ENCODE measurements around the gene PTPA. TPM values are rescaled to one million over a fixed set of nuclear protein-coding genes. Genes with fewer than 3 reads are reported as not detected.

Gene PTPA
- total RNA-seq, 1 donor from 2014 or later = 166 TPM

GRCh38 chr9:129178568-129179382 is 67.6 kb downstream of the PTPA start:
- Mint-ChIP-seq H3K4me3 (ENCODE audit: unreplicated experiment) (peak overlapping the region; percentile 70), H3K9me3 (ENCODE audit: unreplicated experiment) (peaks cover 20% of the 10 kb centered on the region), H3K36me3 (ENCODE audit: unreplicated experiment) (no peaks in the 10 kb centered on the region), H3K27me3 (ENCODE audit: unreplicated experiment) (peaks cover 18% of the 10 kb centered on the region), H3K4me1 (ENCODE audit: low read depth, unreplicated experiment) (peaks cover 13% of the 10 kb centered on the region), H3K27ac (ENCODE audit: unreplicated experiment) (no peak overlapping the region)
- TF ChIP-seq, protein P1, sequence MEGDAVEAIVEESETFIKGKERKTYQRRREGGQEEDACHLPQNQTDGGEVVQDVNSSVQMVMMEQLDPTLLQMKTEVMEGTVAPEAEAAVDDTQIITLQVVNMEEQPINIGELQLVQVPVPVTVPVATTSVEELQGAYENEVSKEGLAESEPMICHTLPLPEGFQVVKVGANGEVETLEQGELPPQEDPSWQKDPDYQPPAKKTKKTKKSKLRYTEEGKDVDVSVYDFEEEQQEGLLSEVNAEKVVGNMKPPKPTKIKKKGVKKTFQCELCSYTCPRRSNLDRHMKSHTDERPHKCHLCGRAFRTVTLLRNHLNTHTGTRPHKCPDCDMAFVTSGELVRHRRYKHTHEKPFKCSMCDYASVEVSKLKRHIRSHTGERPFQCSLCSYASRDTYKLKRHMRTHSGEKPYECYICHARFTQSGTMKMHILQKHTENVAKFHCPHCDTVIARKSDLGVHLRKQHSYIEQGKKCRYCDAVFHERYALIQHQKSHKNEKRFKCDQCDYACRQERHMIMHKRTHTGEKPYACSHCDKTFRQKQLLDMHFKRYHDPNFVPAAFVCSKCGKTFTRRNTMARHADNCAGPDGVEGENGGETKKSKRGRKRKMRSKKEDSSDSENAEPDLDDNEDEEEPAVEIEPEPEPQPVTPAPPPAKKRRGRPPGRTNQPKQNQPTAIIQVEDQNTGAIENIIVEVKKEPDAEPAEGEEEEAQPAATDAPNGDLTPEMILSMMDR (IDR thresholded peaks at IDR 0.05; ENCODE audit: partially characterized antibody, unreplicated experiment) = no peak
- DNase-seq = no peak

DNA sequence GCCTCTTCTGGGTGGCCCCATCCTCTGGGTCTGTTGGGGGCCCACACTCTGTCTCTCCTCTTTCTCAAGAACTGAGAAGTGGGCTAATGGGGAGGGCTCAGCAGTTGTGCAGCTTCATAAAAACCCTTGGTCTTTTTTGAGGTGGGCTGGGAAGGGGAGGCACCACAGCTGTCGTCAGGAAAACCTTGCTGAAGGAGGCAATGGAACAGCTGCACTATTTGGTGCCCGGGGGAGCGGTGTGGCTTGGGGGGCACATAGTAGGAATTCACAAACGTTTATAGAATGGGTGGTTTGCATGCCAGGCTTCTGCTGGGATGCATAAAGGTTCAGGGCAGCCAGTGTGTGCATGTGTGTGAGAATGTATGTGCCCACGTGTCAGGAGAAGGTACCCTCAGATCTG is 70.0 kb downstream of the PTPA start:
- no peak for DNase-seq
- no peaks in the 10 kb centered on the region for H3K36me3 Mint-ChIP-seq (ENCODE audit: unreplicated experiment)
- H3K9me3 Mint-ChIP-seq (ENCODE audit: unreplicated experiment) = peaks cover 18% of the 10 kb centered on the region
- no peak overlapping the region for H3K4me3 Mint-ChIP-seq (ENCODE audit: unreplicated experiment)
- no peak overlapping the region for H3K27ac Mint-ChIP-seq (ENCODE audit: unreplicated experiment)
- TF ChIP-seq, protein P1 (IDR thresholded peaks at IDR 0.05; ENCODE audit: partially characterized antibody, unreplicated experiment) = no peak
- peaks cover 15% of the 10 kb centered on the region for H3K27me3 Mint-ChIP-seq (ENCODE audit: unreplicated experiment)
- H3K4me1 Mint-ChIP-seq (ENCODE audit: low read depth, unreplicated experiment) = peaks cover 29% of the 10 kb centered on the region

DNA sequence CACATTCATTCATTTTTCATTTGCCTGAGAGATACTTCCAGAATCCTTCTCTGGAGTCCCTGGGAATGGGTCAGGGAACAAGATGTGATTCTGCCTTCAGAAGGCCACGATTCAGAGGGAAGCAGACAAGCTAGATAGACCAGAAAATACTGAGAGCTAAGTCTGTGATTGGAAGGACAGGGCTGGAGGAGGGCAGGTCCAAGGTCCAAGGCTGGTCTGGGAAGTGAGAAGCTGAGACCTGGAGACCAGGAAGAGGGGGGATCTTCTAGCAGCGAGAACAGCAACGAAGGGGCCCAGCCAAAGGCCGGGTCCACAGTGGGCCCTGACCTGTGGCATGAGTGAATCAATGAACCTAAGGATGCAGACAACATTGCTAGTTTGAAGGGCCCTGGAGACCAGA is 70.9 kb downstream of the PTPA start:
- Mint-ChIP-seq H3K27ac (ENCODE audit: unreplicated experiment) (no peak overlapping the region), H3K27me3 (ENCODE audit: unreplicated experiment) (peaks cover 15% of the 10 kb centered on the region)

DNA sequence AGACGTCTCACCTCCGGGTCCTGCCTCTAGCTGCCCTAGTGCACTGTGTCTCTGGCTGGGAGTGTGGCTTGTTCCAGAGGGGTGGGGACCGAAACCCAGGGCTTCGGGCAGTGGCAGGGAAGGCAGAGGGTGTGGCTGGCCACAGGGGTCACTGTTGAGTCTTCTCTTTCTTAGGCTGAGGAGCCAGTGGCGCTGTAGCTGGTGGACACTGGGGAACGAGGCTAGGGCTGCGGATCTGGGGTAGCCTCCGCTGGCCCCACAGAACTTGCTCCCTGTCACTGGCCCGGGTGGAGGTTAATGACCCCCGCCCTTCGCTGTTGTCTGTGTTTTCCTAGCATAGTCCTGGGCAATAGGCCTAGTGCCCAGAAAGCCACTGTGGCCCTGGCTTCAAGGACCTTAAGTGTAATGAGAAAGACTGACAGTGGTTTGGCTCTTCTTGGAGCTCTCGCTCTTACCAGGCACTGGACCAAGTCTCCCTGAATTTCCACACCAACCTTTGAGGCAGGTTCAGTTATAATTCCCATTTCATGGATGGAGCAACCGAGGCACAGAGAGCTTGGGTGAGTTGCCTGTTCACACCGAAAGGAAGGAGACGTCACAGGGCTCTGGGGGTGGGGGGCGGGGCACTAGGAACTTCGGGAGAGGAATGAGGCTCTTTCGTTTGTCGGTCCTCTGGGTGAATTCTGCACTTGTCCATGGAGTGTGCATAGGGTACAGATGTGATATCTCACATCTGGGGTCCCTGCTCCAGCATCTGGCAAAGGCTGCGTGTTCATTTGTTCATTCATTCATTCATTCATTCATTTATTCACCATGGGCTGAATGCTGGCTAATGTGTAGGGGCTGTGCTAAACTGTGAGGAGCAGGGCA is 71.6 kb downstream of the PTPA start:
- H3K4me3 Mint-ChIP-seq (ENCODE audit: unreplicated experiment) = peak overlapping the region; percentile 37
- H3K4me1 Mint-ChIP-seq (ENCODE audit: low read depth, unreplicated experiment) = peaks cover 31% of the 10 kb centered on the region
- H3K36me3 Mint-ChIP-seq (ENCODE audit: unreplicated experiment) = no peaks in the 10 kb centered on the region
- TF ChIP-seq, protein P1 (IDR thresholded peaks at IDR 0.05; ENCODE audit: partially characterized antibody, unreplicated experiment) = peak; percentile 51
- H3K9me3 Mint-ChIP-seq (ENCODE audit: unreplicated experiment) = peaks cover 18% of the 10 kb centered on the region
- peaks cover 15% of the 10 kb centered on the region for H3K27me3 Mint-ChIP-seq (ENCODE audit: unreplicated experiment)
- peak overlapping the region; percentile 49 for H3K27ac Mint-ChIP-seq (ENCODE audit: unreplicated experiment)
- peak; percentile 68 for DNase-seq

More for the DNA sequence above, 70.9 kb downstream of the PTPA start:
- H3K4me1 Mint-ChIP-seq (ENCODE audit: low read depth, unreplicated experiment) = peaks cover 29% of the 10 kb centered on the region
- no peaks in the 10 kb centered on the region for H3K36me3 Mint-ChIP-seq (ENCODE audit: unreplicated experiment)
- H3K9me3 Mint-ChIP-seq (ENCODE audit: unreplicated experiment) = peaks cover 18% of the 10 kb centered on the region
- TF ChIP-seq, protein P1 (IDR thresholded peaks at IDR 0.05; ENCODE audit: partially characterized antibody, unreplicated experiment) = no peak
- H3K4me3 Mint-ChIP-seq (ENCODE audit: unreplicated experiment) = no peak overlapping the region
- no peak for DNase-seq

Measured in glutamatergic neuron (in vitro differentiated cells).